Activated T-cell treated with anti-CD3 and anti-CD28 coated beads, Interleukin-2, amount 50 U/mL, for 24 hours (primary cell): ENCODE measurements around the gene STT3B.

Source experiments
- DNase-seq: peaks from one replicate; pipeline ENCODE4 v3.0.0-alpha.2; 2020
- H3K27ac Mint-ChIP-seq: 2 replicates; pipeline ENCODE4 v1.8.0; 2020; ENCODE audit warnings: mild to moderate bottlenecking, mixed read lengths
- H3K27me3 Mint-ChIP-seq: 2 replicates; pipeline ENCODE4 v1.8.0; 2020; ENCODE audit warnings: mixed read lengths
- H3K36me3 Mint-ChIP-seq: 2 replicates; pipeline ENCODE4 v1.8.0; 2020; ENCODE audit warnings: low read depth, mixed read lengths
- H3K4me1 Mint-ChIP-seq: 2 replicates; pipeline ENCODE4 v1.8.0; 2020; ENCODE audit warnings: low read depth, mixed read lengths
- H3K4me3 Mint-ChIP-seq: 2 replicates; pipeline ENCODE4 v1.8.0; 2020; ENCODE audit warnings: mild to moderate bottlenecking, moderate library complexity, mixed read lengths
- H3K9me3 Mint-ChIP-seq: 2 replicates; pipeline ENCODE4 v1.8.0; 2020; ENCODE audit warnings: mixed read lengths

Gene STT3B

DNA sequence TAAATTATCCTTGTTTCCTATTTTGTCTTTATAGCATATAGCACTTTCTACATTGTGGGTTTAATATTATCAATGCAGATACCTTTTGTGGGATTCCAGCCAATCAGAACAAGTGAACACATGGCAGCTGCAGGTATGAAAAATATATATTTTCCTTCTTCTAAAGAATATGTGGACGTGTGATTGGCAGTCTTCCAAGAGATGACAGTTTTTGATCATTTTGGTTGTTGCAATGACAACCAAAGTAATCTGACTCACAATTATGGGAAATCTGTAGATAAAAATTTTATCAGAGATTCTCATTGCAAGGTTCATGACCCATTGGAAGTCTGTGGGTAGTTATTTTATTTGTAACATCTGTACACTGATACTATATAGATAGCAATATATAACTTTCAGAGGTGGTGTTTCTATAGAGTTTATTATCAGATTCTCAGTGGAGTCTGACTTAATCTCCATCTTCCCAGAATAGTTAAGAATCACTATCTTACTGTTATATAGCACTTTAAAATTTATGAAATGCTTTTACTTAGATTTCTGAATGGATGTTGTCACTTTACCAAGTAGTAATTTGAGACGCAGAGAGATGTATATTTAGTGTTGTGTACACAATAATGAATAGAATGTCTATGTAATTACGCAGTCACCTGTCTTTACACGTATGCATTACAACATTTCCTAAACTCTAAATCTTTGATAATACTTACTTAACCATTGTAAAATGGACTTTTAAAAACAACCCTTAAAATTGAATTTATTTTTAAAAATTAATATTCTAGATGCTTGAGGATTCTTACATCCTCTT, 82.5 kb downstream of the STT3B start:
- no peaks in the 10 kb centered on the region for H3K27me3 Mint-ChIP-seq
- H3K4me3 Mint-ChIP-seq = no peak overlapping the region
- DNase-seq = no peak
- peaks cover 57% of the 10 kb centered on the region for H3K4me1 Mint-ChIP-seq
- H3K27ac Mint-ChIP-seq = no peak overlapping the region
- peaks cover 74% of the 10 kb centered on the region for H3K36me3 Mint-ChIP-seq
- H3K9me3 Mint-ChIP-seq = no peaks in the 10 kb centered on the region

DNA sequence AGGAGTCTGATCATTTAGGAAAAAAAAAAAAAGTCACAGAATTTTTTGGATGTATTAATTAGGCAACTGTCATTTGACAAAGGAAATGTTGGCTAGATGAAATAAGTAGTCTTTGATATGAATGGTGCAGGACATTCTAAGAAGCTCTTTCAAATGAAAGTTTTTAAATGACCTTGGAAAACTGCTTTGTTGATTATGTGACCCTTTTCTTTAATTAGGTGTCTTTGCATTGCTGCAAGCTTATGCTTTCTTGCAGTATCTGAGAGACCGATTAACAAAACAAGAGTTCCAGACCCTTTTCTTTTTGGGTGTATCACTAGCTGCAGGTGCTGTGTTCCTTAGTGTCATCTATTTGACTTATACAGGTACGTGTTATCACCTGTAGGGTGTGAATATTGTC, 84.0 kb downstream of the STT3B start:
- Mint-ChIP-seq H3K4me3 (no peak overlapping the region), H3K4me1 (peaks cover 59% of the 10 kb centered on the region), H3K36me3 (peaks cover 83% of the 10 kb centered on the region), H3K27me3 (no peaks in the 10 kb centered on the region), H3K9me3 (no peaks in the 10 kb centered on the region), H3K27ac (no peak overlapping the region)
- DNase-seq = no peak

DNA sequence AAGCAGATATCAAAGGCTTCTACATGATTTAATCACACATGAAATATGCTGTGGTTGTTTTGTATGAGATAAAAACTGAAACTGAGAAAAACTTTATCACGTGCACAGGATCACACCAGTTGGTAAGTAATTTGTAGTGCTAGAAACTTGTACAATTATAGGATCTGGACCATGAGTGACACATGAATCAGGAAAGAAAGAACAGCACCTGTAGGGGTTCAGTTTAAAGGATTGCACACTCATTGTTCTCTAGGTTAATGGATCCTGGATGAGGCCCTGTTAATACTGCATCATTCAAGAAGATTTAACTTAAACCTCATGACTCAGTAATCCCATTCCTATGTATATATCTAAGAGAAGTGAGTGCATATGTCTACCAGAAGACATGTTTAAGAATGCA, 87.9 kb downstream of the STT3B start:
- H3K9me3 Mint-ChIP-seq = no peaks in the 10 kb centered on the region
- peak overlapping the region; percentile 50 for H3K27ac Mint-ChIP-seq
- H3K4me3 Mint-ChIP-seq = no peak overlapping the region
- no peaks in the 10 kb centered on the region for H3K27me3 Mint-ChIP-seq
- peaks cover 89% of the 10 kb centered on the region for H3K36me3 Mint-ChIP-seq
- H3K4me1 Mint-ChIP-seq = peaks cover 34% of the 10 kb centered on the region
- no peak for DNase-seq

DNA sequence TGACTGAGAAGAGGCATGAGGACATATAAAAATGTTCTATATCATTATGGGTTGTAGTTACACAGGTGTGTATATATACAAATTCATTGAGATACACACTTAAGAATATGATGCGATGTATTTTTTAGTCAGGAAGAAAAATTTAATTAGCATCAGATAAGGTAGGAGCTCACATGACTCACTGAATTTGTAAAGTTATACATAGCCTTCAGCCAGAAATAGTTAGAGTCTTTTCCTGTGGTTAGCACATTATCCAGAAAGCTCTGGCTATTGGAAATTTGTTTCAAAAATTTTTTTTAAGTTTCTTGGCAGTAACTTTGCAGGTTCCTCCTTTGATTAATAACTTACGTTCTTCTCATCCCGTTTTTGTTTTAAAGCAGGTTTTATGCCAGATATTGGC, 88.6 kb downstream of the STT3B start:
- Mint-ChIP-seq H3K9me3 (no peaks in the 10 kb centered on the region), H3K36me3 (peaks cover 89% of the 10 kb centered on the region), H3K27me3 (no peaks in the 10 kb centered on the region), H3K4me3 (no peak overlapping the region), H3K4me1 (peaks cover 28% of the 10 kb centered on the region), H3K27ac (no peak overlapping the region)
- no peak for DNase-seq

DNA sequence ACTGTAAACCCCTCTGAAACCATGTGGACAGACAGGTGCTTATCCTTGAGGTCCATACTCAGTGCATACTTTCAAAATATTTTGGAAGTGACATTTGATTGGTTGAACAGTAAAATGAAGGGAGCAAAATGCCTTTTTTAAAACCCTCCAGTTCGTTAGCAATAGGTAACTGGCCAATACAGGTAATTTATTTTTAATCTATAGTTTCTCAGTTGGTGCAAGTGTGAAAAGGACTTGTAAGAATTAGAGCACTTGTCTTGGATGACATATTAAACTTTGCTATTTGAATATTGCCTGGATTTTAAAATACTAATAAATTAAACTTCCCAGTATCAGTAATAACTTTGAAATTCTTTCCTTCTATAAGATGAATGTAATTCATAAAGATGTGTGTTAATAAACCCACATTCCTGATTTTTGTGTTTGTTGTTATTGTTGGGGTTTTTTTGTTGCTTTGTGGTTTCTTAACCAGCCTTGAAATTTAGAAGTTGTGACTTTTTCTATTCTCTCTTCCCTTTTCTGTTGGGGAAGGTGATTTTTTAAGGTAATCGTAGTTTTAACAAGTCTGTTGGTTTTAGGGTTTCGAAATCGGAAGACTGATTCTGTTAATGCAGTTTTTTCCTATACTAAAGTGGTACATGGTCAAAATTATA, 90.0 kb downstream of the STT3B start:
- H3K27me3 Mint-ChIP-seq = no peaks in the 10 kb centered on the region
- no peaks in the 10 kb centered on the region for H3K9me3 Mint-ChIP-seq
- H3K27ac Mint-ChIP-seq = peak overlapping the region; percentile 47
- peaks cover 90% of the 10 kb centered on the region for H3K36me3 Mint-ChIP-seq
- no peak overlapping the region for H3K4me3 Mint-ChIP-seq
- no peak for DNase-seq
- H3K4me1 Mint-ChIP-seq = peaks cover 24% of the 10 kb centered on the region

DNA sequence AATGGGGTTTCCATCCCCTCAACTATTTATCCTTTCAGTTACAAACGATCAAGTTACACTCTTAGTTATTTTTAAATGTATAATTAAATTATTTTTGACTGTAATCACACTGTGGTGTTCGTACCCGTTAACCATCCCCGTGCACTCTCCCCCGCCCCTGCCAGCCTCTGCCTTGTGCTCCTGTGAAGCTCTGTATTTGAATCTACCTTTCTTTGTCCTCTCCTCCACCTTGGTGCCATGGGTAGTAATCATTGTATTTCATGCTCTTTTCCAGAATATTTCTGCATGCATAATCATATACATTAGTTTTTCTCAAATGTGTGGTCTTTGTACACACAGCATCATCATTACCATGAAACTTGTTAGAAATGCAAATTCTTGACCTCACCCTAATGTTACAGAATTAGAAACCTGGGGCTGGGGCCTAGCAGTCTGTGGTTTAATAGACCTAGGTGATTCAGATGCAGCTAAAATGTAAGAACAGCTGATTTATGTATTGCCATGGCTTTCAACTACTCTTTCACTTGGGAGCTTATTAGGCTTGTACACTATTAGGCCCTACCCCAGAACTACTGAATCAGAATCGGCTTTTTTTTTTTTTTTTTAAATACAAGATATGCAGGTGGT, 91.5 kb downstream of the STT3B start:
- no peak overlapping the region for H3K27ac Mint-ChIP-seq
- peaks cover 32% of the 10 kb centered on the region for H3K4me1 Mint-ChIP-seq
- H3K36me3 Mint-ChIP-seq = peaks cover 92% of the 10 kb centered on the region
- DNase-seq = no peak
- H3K4me3 Mint-ChIP-seq = no peak overlapping the region
- H3K27me3 Mint-ChIP-seq = no peaks in the 10 kb centered on the region
- no peaks in the 10 kb centered on the region for H3K9me3 Mint-ChIP-seq

DNA sequence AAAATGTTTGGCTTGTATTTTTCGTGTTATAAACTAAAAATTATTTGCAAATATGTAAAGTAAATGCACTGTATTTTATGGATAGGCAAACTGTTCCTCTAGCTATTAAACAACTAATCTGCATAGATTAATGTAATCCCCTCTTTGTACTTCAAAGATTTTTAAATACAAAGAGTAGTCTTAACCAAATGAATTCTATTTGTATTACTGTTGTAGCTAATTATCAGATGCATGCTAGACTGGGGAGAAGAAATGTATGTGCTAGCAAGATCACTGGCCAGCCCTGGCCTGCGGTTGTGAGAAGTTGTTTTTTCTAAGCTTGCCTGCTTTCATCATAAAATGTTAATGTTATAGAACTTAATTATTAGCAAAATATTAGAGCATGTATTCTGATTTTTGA, 92.6 kb downstream of the STT3B start:
- Mint-ChIP-seq H3K36me3 (peaks cover 97% of the 10 kb centered on the region), H3K4me1 (peaks cover 30% of the 10 kb centered on the region), H3K27me3 (no peaks in the 10 kb centered on the region), H3K4me3 (no peak overlapping the region), H3K9me3 (no peaks in the 10 kb centered on the region), H3K27ac (no peak overlapping the region)
- DNase-seq = no peak

DNA sequence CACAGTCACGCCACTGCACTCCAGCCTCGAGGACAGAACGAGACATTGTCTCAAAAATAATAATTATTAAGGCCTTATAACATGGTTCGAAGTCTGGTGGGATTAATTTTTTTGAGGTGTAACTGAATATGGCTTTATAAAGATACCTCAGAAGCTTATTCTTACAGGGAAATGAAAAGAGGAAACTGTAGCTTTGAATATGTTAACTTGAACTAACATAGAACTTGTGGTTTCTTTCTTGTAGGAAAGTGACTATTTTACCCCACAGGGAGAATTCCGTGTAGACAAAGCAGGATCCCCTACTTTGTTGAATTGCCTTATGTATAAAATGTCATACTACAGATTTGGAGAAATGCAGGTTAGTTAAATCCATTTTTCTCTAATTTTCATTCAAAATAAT, 96.3 kb downstream of the STT3B start:
- peak overlapping the region; percentile 40 for H3K27ac Mint-ChIP-seq

DNA sequence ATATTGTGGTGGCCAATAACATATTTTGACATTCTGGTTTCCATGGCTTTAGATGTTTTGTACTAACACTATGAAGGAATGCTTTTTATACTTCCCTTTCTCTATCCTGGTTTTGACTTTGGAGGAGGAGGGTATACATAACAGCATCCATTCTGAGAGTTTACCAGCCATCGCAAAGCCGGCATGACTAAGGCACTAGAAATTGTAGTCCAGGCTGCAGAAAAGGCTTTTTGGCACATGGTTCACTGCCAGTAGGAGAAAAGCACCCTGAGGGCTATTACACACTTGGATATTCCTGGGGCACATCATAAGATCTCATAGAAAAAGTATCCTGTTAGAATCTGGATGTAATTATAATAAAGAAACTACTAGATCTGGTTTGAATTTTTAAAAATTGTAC, 101.8 kb downstream of the STT3B start:
- peaks cover 45% of the 10 kb centered on the region for H3K4me1 Mint-ChIP-seq
- peaks cover 86% of the 10 kb centered on the region for H3K36me3 Mint-ChIP-seq
- H3K27me3 Mint-ChIP-seq = no peaks in the 10 kb centered on the region
- no peak for DNase-seq
- no peak overlapping the region for H3K27ac Mint-ChIP-seq
- H3K4me3 Mint-ChIP-seq = no peak overlapping the region
- H3K9me3 Mint-ChIP-seq = no peaks in the 10 kb centered on the region

More for the DNA sequence above, 96.3 kb downstream of the STT3B start:
- Mint-ChIP-seq H3K27me3 (no peaks in the 10 kb centered on the region), H3K9me3 (no peaks in the 10 kb centered on the region), H3K36me3 (peaks cover 94% of the 10 kb centered on the region), H3K4me1 (peaks cover 25% of the 10 kb centered on the region), H3K4me3 (no peak overlapping the region)
- DNase-seq = no peak

DNA sequence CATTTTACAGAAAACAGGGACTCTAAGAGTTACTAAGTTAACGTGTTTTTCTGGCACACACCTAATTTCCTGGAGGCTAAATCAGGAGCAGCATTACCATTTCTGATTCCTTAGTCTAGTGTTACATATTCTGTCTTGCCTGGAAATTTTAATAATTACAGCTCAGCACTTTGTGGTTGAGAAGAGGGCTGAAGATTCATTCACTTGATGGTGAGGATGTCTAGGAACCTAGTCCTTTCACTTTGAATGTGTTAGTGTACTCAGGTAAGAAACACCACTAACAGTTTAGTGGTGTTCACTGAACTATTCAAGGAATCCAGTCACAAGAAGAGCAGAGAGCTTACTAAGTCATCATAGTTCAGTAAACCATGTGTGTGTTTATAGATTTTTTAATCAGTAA, 102.8 kb downstream of the STT3B start:
- Mint-ChIP-seq H3K9me3 (no peaks in the 10 kb centered on the region), H3K27me3 (no peaks in the 10 kb centered on the region), H3K27ac (peak overlapping the region; percentile 84), H3K4me1 (peaks cover 45% of the 10 kb centered on the region), H3K4me3 (no peak overlapping the region), H3K36me3 (peaks cover 75% of the 10 kb centered on the region)
- no peak for DNase-seq

DNA sequence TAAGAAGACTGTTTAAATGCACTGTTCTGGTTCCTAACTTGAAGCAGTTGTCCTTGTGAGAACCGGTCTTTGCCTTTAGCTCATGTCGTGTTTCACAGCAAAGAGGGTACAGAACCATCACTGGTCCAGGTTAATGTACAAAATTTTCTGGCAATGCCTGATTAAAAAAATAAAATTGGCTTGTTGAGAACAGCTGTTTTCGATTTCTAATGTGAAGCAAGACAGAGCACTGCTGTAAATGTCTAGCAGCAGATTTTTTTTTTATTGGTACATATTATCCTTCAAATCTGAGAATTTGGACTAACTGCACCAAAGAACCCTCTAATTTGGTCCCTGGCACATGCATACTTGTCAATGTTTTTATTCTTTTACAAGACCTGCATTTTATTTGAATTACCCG, 103.3 kb downstream of the STT3B start:
- no peak for DNase-seq
- no peaks in the 10 kb centered on the region for H3K9me3 Mint-ChIP-seq
- H3K4me1 Mint-ChIP-seq = peaks cover 45% of the 10 kb centered on the region
- peaks cover 70% of the 10 kb centered on the region for H3K36me3 Mint-ChIP-seq
- no peaks in the 10 kb centered on the region for H3K27me3 Mint-ChIP-seq
- no peak overlapping the region for H3K4me3 Mint-ChIP-seq
- peak overlapping the region; percentile 84 for H3K27ac Mint-ChIP-seq

DNA sequence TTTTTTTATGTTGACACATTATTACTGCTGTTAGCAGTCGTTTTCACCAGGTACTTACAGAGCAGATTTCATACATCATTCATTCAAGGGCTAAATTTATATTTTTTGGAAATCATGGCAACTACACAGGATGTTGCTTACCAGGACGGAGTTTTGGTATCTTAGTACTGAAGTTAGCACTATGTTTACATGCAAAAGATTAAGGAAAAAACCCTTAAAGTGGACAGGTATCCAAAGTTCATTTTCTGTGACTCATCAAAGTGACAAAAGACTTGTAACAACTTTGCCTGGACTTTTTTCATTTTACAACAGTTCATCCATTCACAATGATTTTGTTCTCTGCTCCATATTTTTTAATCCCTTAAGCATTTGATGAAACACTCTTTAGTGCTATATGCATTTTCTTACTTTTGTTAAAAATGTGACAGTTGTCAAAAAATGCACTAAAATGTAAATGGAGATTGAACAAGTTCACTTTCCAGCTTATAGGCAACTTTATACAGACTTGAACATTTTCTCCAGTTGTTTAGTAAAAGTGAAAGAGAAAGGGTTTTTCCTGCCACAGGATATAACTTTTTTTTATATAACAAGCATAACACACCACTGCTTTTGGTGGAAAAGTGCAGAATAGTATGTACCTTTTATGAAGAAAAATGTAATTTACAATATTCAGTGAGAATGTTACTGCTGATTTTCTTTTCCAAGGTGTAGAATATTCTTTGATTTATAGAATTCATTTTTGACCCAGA, 104.1 kb downstream of the STT3B start:
- Mint-ChIP-seq H3K4me3 (no peak overlapping the region), H3K36me3 (peaks cover 63% of the 10 kb centered on the region), H3K4me1 (peaks cover 48% of the 10 kb centered on the region), H3K9me3 (no peaks in the 10 kb centered on the region), H3K27me3 (no peaks in the 10 kb centered on the region), H3K27ac (peak overlapping the region; percentile 84)
- DNase-seq = no peak

DNA sequence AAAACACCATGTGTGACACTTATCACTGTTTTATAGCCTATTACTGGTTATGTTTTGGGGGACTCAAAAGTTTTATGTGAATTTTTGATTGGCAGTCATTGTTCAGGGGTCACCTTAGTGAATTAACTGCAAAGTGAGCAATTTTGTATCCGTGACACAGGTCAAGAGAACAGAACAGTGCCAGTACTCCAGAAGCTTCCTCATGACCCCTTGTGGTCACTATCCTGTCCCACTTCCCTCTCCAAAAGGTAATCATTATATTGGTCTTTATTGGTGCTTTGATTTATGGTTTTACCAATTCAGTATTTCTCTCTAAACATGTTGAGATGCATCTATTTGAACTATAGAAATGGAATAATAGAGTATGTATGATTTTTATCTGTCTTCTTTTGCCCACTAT, 107.1 kb downstream of the STT3B start:
- no peak for DNase-seq
- no peak overlapping the region for H3K4me3 Mint-ChIP-seq
- H3K27ac Mint-ChIP-seq = no peak overlapping the region
- H3K4me1 Mint-ChIP-seq = peaks cover 30% of the 10 kb centered on the region
- H3K27me3 Mint-ChIP-seq = no peaks in the 10 kb centered on the region
- peaks cover 52% of the 10 kb centered on the region for H3K36me3 Mint-ChIP-seq
- H3K9me3 Mint-ChIP-seq = peaks cover 3% of the 10 kb centered on the region

DNA sequence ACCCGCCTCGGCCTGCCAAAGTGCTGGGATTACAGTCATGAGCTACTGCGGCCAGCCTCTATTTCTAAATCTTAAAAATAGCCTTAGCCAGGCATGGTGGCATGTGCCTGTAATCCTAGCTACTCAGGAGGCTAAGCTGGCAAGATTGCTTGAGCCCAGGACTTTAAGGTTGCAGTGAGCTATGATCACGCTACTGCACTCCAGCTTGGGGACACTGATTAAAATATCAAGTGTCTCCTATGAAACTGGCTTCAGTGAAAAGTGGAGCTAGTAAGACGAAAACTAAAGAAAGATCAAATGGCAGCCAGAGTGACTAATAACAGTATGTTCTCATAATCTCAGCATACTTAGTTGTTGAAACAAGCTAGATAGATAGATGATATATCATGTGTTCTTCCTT, 112.5 kb downstream of the STT3B start:
- H3K27me3 Mint-ChIP-seq = no peaks in the 10 kb centered on the region
- H3K27ac Mint-ChIP-seq = no peak overlapping the region
- H3K4me1 Mint-ChIP-seq = peaks cover 2% of the 10 kb centered on the region
- no peak for DNase-seq
- peaks cover 33% of the 10 kb centered on the region for H3K9me3 Mint-ChIP-seq
- H3K36me3 Mint-ChIP-seq = peaks cover 60% of the 10 kb centered on the region
- no peak overlapping the region for H3K4me3 Mint-ChIP-seq
